ENCODE results near the gene TRIM7.

The TRIM7 gene

GRCh38 chr5:181204113-181204825 lies 727 bp downstream of the TRIM7 start:
- no peak overlapping the region for H3K27ac ChIP-seq (ENCODE audit: low read depth, low read length)
- H3K4me1 ChIP-seq (ENCODE audit: control insufficient read depth in 5 of 5, insufficient read depth in 5 of 5, low read length in 5 of 5): peaks cover 3 to 45% (median 35%) of the 10 kb centered on the region in 5 donors
- H3K4me3 ChIP-seq (ENCODE audit: low read depth in 1 of 5, low read length in 5 of 5): peak overlapping the region in 4 of 5 donors; percentile 69 to 80 (median 72)
- H3K27me3 ChIP-seq (ENCODE audit: control insufficient read depth in 5 of 5, insufficient read depth in 4 of 5, low read length in 5 of 5): no peaks in the 10 kb centered on the region
- no peak overlapping the region for H3K9ac ChIP-seq (ENCODE audit: low read length in 5 of 5)
- H3K9me3 ChIP-seq (ENCODE audit: control insufficient read depth in 5 of 5, low read length in 5 of 5): peaks cover 0 to 4% (median 0%) of the 10 kb centered on the region in 5 donors
- H3K36me3 ChIP-seq (ENCODE audit: control insufficient read depth in 5 of 5, insufficient read depth in 5 of 5, low read length in 5 of 5): no peaks in the 10 kb centered on the region

GRCh38 chr5:181203777-181204112 lies 1.3 kb downstream of the TRIM7 start:
- Histone ChIP-seq H3K9ac (ENCODE audit: low read length in 5 of 5) (no peak overlapping the region), H3K27ac (ENCODE audit: low read depth, low read length) (peak overlapping the region; percentile 37), H3K36me3 (ENCODE audit: control insufficient read depth in 5 of 5, insufficient read depth in 5 of 5, low read length in 5 of 5) (no peaks in the 10 kb centered on the region), H3K27me3 (ENCODE audit: control insufficient read depth in 5 of 5, insufficient read depth in 4 of 5, low read length in 5 of 5) (no peaks in the 10 kb centered on the region), H3K4me3 (ENCODE audit: low read depth in 1 of 5, low read length in 5 of 5) (peak overlapping the region in 4 of 5 donors; percentile 69 to 80 (median 72)), H3K4me1 (ENCODE audit: control insufficient read depth in 5 of 5, insufficient read depth in 5 of 5, low read length in 5 of 5) (peaks cover 3 to 45% (median 35%) of the 10 kb centered on the region in 5 donors), H3K9me3 (ENCODE audit: control insufficient read depth in 5 of 5, low read length in 5 of 5) (peaks cover 0 to 4% (median 0%) of the 10 kb centered on the region in 5 donors)

DNA sequence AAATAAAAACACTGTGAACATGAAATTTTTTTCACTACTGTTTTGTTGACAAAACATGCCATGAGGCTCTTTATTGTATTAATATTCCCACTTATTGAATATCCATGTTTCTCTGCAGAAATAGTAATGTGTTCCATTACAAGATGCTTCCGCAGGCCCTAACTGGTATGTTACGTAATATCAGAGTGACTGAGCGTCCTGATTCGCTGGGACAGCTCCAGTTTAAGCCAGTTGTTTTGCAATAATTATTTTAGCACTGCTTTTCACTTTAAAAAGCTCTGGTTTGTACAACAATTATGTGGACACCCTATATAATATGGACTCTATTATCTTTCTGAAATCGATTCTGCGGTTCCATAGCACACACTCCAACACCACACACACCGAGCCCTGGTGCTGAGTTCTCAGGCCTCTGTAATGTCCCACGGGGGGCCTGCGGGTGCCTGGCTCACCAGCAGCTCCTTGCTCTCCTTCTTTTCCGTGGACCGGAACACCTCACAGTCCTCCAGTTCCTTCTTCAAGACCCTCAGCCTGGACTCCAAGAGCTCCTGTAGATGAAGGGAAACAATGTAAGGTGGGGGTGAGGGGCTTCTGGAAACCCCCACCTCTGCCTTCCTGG lies 1.8 kb downstream of the TRIM7 start:
- H3K27me3 ChIP-seq (ENCODE audit: control insufficient read depth in 5 of 5, insufficient read depth in 4 of 5, low read length in 5 of 5): no peaks in the 10 kb centered on the region
- H3K9me3 ChIP-seq (ENCODE audit: control insufficient read depth in 5 of 5, low read length in 5 of 5): peaks cover 0 to 2% (median 0%) of the 10 kb centered on the region in 5 donors
- peak overlapping the region in 3 of 5 donors; percentile 39 to 80 (median 71) for H3K4me3 ChIP-seq (ENCODE audit: low read depth in 1 of 5, low read length in 5 of 5)
- H3K36me3 ChIP-seq (ENCODE audit: control insufficient read depth in 5 of 5, insufficient read depth in 5 of 5, low read length in 5 of 5): no peaks in the 10 kb centered on the region
- peaks cover 3 to 45% (median 35%) of the 10 kb centered on the region in 5 donors for H3K4me1 ChIP-seq (ENCODE audit: control insufficient read depth in 5 of 5, insufficient read depth in 5 of 5, low read length in 5 of 5)
- H3K9ac ChIP-seq (ENCODE audit: low read length in 5 of 5): no peak overlapping the region
- peak overlapping the region; percentile 37 for H3K27ac ChIP-seq (ENCODE audit: low read depth, low read length)

DNA sequence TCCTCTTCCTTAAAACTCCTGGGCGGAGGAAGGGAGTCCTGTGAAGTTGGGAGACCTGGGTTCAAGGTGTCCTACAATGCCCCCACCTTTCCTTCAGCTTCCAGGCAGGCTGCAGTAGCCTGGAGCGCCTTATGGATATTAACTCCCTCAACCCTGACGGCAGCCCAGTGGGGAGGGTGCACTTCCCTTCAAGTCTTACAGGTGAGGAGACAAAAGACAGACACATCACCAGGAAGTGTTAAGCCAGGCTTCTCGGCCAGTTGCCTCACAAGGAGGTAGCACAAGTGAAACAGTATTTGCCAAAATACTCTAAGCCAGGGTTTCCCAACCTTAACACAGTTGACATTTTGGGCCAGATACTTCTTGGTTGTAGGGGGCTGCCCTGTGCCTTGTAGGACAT lies 4.2 kb downstream of the TRIM7 start:
- Histone ChIP-seq H3K36me3 (ENCODE audit: control insufficient read depth in 5 of 5, insufficient read depth in 5 of 5, low read length in 5 of 5) (no peaks in the 10 kb centered on the region), H3K4me1 (ENCODE audit: control insufficient read depth in 5 of 5, insufficient read depth in 5 of 5, low read length in 5 of 5) (peaks cover 0 to 31% (median 25%) of the 10 kb centered on the region in 5 donors), H3K27me3 (ENCODE audit: control insufficient read depth in 5 of 5, insufficient read depth in 4 of 5, low read length in 5 of 5) (no peaks in the 10 kb centered on the region), H3K27ac (ENCODE audit: low read depth, low read length) (no peak overlapping the region), H3K4me3 (ENCODE audit: low read depth in 1 of 5, low read length in 5 of 5) (no peak overlapping the region), H3K9ac (ENCODE audit: low read length in 5 of 5) (no peak overlapping the region), H3K9me3 (ENCODE audit: control insufficient read depth in 5 of 5, low read length in 5 of 5) (no peaks in the 10 kb centered on the region)

- no peaks in the 10 kb centered on the region for H3K36me3 ChIP-seq (ENCODE audit: control insufficient read depth in 5 of 5, insufficient read depth in 5 of 5, low read length in 5 of 5)
Measured at GRCh38 chr5:181199881-181200638, 4.9 kb downstream of the TRIM7 start.

GRCh38 chr5:181198905-181199519 lies 6.0 kb downstream of the TRIM7 start:
- Histone ChIP-seq H3K4me3 (ENCODE audit: low read depth in 1 of 5, low read length in 5 of 5) (no peak overlapping the region), H3K4me1 (ENCODE audit: control insufficient read depth in 5 of 5, insufficient read depth in 5 of 5, low read length in 5 of 5) (peaks cover 0 to 13% (median 9%) of the 10 kb centered on the region in 5 donors), H3K27ac (ENCODE audit: low read depth, low read length) (no peak overlapping the region), H3K9me3 (ENCODE audit: control insufficient read depth in 5 of 5, low read length in 5 of 5) (no peaks in the 10 kb centered on the region), H3K27me3 (ENCODE audit: control insufficient read depth in 5 of 5, insufficient read depth in 4 of 5, low read length in 5 of 5) (no peaks in the 10 kb centered on the region), H3K36me3 (ENCODE audit: control insufficient read depth in 5 of 5, insufficient read depth in 5 of 5, low read length in 5 of 5) (no peaks in the 10 kb centered on the region), H3K9ac (ENCODE audit: low read length in 5 of 5) (no peak overlapping the region)

More at GRCh38 chr5:181199881-181200638, 4.9 kb downstream of the TRIM7 start:
- Histone ChIP-seq H3K4me1 (ENCODE audit: control insufficient read depth in 5 of 5, insufficient read depth in 5 of 5, low read length in 5 of 5) (peaks cover 0 to 24% (median 17%) of the 10 kb centered on the region in 5 donors), H3K9me3 (ENCODE audit: control insufficient read depth in 5 of 5, low read length in 5 of 5) (no peaks in the 10 kb centered on the region), H3K4me3 (ENCODE audit: low read depth in 1 of 5, low read length in 5 of 5) (no peak overlapping the region), H3K27ac (ENCODE audit: low read depth, low read length) (no peak overlapping the region), H3K9ac (ENCODE audit: low read length in 5 of 5) (no peak overlapping the region), H3K27me3 (ENCODE audit: control insufficient read depth in 5 of 5, insufficient read depth in 4 of 5, low read length in 5 of 5) (no peaks in the 10 kb centered on the region)

DNA sequence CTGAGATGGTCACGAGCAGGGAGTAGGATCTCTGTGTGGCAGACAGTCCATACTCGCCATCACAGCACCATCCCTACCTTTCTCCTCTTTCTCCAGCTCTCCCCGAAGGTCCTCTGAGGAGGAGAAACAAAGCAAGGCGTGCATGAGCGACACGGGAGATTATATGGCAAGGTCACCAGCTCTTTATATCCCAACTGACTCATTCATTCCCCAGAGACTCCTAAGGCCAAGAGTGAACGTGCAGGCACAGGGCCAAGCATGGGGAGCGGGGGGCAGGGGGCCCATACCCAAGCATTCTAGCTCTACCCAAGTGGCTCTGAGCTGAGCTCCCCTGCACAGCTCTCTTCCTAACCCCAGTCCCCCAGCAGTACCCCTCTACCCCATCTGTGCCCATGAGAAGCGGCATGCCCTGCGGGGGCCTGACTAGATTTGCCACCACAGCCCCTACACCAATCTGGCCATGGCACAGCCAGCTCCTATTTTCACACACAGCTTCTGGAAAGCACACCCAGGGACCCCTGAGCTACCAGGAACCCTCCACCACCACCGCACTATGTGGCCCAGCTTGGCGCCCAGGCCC lies 6.8 kb downstream of the TRIM7 start:
- Histone ChIP-seq H3K4me3 (ENCODE audit: low read depth in 1 of 5, low read length in 5 of 5) (no peak overlapping the region), H3K27me3 (ENCODE audit: control insufficient read depth in 5 of 5, insufficient read depth in 4 of 5, low read length in 5 of 5) (no peaks in the 10 kb centered on the region), H3K36me3 (ENCODE audit: control insufficient read depth in 5 of 5, insufficient read depth in 5 of 5, low read length in 5 of 5) (no peaks in the 10 kb centered on the region), H3K27ac (ENCODE audit: low read depth, low read length) (no peak overlapping the region), H3K9me3 (ENCODE audit: control insufficient read depth in 5 of 5, low read length in 5 of 5) (no peaks in the 10 kb centered on the region), H3K9ac (ENCODE audit: low read length in 5 of 5) (no peak overlapping the region), H3K4me1 (ENCODE audit: control insufficient read depth in 5 of 5, insufficient read depth in 5 of 5, low read length in 5 of 5) (peaks cover 0 to 5% (median under 1%) of the 10 kb centered on the region in 5 donors)

GRCh38 chr5:181197326-181197951 lies 7.6 kb downstream of the TRIM7 start:
- H3K36me3 ChIP-seq (ENCODE audit: control insufficient read depth in 5 of 5, insufficient read depth in 5 of 5, low read length in 5 of 5): no peaks in the 10 kb centered on the region
- peaks cover 0 to 6% (median 5%) of the 10 kb centered on the region in 5 donors for H3K4me1 ChIP-seq (ENCODE audit: control insufficient read depth in 5 of 5, insufficient read depth in 5 of 5, low read length in 5 of 5)
- H3K27me3 ChIP-seq (ENCODE audit: control insufficient read depth in 5 of 5, insufficient read depth in 4 of 5, low read length in 5 of 5): no peaks in the 10 kb centered on the region
- no peak overlapping the region for H3K27ac ChIP-seq (ENCODE audit: low read depth, low read length)
- H3K9me3 ChIP-seq (ENCODE audit: control insufficient read depth in 5 of 5, low read length in 5 of 5): no peaks in the 10 kb centered on the region
- no peak overlapping the region for H3K4me3 ChIP-seq (ENCODE audit: low read depth in 1 of 5, low read length in 5 of 5)
- H3K9ac ChIP-seq (ENCODE audit: low read length in 5 of 5): no peak overlapping the region

- Histone ChIP-seq H3K9ac (ENCODE audit: low read length in 5 of 5) (no peak overlapping the region), H3K27ac (ENCODE audit: low read depth, low read length) (no peak overlapping the region), H3K27me3 (ENCODE audit: control insufficient read depth in 5 of 5, insufficient read depth in 4 of 5, low read length in 5 of 5) (no peaks in the 10 kb centered on the region)
Measured at GRCh38 chr5:181195249-181195761, 9.7 kb downstream of the TRIM7 start.

More at GRCh38 chr5:181195249-181195761, 9.7 kb downstream of the TRIM7 start:
- H3K9me3 ChIP-seq (ENCODE audit: control insufficient read depth in 5 of 5, low read length in 5 of 5): no peaks in the 10 kb centered on the region
- no peaks in the 10 kb centered on the region for H3K36me3 ChIP-seq (ENCODE audit: control insufficient read depth in 5 of 5, insufficient read depth in 5 of 5, low read length in 5 of 5)
- no peak overlapping the region for H3K4me3 ChIP-seq (ENCODE audit: low read depth in 1 of 5, low read length in 5 of 5)
- H3K4me1 ChIP-seq (ENCODE audit: control insufficient read depth in 5 of 5, insufficient read depth in 5 of 5, low read length in 5 of 5): peaks cover 0 to 24% (median 19%) of the 10 kb centered on the region in 5 donors

Data from subcutaneous abdominal adipose tissue (tissue), 5 donors.